D341Med (cell line): ENCODE results near the gene BBX.
"Not testable (repeated sequence)": the region's sequence is repeated elsewhere in the genome, so short reads cannot be mapped to it uniquely, and the experiment has no call there.

Source experiments
- DNase-seq: peaks from one replicate; pipeline ENCODE4 v3.0.0; 2012; ENCODE audit warnings: low spot score

Gene BBX

GRCh38 chr3:107800710-107801109 lies 277.9 kb downstream of the BBX start:
- no peak for DNase-seq

DNA sequence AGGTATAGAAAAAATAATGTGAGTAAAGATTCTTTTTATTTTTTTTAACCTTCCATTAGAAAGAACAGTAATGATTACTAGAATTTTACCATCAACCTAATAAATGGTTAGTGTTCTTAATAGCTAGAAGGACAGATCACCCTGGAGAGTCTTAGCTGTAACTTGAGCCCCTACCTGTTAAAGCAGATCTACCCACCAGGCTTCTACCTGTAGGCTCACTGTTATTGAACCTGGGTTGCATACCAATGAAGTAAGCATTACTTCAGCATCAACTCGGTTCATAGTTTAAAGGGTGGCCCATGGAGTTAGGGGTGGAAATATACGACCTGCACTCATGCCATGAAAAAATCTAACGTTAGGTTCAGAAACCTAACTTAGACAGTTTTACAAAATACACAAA lies 280.4 kb downstream of the BBX start:
- DNase-seq, result no peak

GRCh38 chr3:107806021-107806420 lies 283.3 kb downstream of the BBX start:
- DNase-seq, result no peak

GRCh38 chr3:107806536-107806935 lies 283.8 kb downstream of the BBX start:
- peak; percentile 34 for DNase-seq

DNA sequence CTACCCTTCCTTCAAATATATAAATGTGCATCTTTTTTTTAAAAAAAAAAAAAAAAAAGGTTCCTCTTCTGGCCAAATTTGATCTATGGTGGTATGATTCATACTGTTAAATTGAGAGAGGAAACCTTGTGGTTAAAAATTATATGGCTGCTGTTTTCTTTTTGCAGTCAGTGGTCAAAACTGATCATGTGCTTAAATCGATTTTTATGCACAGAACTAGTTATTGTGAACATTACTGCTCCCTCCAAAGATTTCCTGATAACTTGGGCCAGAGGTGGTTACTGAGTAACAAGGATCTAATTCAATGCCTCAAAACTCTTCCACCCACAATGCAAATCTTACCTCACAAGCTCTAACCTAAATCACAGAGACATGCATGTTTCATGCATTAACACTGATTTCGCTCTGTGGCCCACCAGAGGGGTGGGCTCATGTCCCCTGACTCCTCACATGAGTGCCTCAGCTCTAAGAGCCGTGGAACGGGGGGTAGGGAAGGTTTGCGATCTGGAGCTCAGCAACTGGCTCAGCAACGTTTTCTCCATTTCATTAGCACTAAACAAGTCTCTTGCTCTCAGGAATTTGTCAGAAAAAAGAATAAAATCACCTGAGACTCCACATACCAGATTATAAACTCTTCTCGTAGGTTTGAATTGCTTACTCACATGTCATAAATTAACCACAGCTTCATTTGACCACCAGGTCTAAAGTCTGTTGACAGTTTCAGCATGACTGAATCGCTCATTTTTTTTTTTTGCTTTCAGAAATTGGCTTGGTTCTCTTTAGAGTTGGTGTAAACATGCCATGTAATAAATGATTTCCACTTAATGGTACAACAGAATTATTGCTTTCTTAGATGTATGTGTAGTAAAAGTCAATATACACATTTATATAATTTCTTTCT lies 287.7 kb downstream of the BBX start:
- no peak for DNase-seq

DNA sequence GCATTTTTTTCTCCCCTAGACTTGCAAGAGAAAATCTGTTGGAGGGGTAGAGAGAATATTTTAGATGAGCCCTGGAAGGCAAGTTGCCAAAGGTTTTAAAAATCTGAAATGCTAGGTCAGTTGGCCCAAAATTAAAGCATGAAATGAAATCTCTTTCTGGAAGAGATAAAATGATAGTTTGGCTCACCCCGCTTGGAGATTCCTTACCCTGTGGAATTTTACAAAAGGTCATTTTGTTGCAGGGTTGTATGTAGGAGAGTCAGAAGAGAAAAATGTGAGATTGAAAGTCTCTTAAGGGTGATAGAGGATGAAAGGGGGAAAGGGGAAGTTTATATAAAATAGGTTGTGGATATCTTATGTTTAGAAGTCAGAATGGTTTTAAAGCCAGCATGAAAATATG lies 290.3 kb downstream of the BBX start:
- no peak for DNase-seq

DNA sequence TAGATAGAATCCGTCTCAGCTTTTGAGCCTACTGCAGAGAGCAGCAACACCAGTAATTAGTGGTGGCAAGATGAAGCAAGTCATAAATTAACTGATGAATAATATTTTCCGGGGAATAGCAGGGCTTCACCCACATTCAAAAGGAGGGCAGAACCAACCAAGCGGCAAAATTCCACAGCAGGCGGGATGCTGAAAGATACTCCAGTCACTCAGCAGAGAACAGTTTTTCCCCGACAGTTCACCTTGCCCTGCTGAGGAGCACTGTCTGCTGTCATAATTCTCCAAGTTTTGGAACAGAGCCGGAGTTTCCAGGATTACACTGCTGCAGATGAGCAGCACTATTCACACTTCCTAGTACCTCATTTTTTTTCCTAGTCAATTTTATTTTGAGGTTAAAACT lies 293.3 kb downstream of the BBX start:
- DNase-seq, result no peak

DNA sequence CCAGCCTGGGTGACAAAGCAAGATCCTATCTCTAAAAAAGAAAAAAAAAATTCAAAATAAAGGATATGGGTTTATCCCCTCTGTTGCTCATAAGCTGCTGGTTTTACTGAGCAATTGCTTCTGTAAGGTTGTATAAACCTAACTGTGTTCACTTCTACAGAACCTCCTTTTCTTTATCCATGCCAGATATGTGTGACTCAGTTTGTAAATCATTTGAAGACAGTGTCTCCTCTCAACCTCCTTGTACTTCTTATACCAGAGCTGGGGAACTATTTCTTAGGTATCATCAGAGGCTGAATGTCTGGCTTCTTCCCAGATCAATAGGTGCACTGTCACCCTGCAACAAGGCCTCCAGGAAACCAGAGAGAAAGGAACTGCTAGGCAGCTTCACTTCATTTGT lies 294.3 kb downstream of the BBX start:
- no peak for DNase-seq

GRCh38 chr3:107818025-107818424 lies 295.3 kb downstream of the BBX start:
- DNase-seq, result no peak

DNA sequence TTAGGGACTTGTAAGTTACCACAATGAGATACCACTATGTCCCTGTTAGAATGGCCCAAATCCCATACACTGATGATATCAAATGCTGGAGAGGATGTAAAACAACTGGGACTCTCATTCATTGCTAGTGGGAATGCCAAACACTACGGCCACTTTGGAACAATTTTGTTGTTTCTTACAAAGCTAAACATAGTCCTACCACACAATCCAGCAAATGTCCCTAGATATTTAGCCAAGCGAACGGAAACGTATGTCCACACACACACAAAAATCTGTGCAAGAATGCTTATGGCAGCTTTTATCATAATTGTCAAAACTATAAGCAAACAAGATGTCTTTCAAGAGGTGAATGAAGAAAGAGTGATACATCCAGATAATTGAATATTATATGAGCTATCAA lies 296.9 kb downstream of the BBX start:
- no peak for DNase-seq

GRCh38 chr3:107822308-107822707 lies 299.5 kb downstream of the BBX start:
- DNase-seq, result no peak

DNA sequence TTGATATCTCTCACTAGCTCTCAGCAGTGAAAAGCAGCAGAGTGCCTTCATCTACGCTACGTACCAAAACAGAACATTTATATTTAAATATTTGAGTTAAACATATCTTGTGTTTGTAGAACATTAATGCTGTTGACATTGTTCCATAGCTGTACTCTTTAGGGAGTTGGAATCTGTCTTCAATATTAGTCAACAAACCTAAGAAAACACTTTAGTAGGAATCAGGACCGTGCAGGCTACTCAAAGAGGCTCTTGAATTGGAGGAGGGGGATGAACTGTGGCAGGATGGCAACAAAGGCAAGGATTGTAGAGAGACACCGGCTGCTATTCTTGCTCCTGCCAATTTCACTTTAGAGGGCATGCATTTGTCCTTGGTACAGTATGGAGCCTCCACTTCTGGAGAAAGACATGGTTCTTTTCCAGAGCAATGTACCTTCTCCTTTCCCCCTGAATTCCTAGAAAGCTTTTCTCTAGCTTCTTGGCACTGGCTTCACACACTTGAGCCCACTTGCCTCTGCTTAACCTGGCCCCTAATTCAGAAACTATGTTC lies 302.1 kb downstream of the BBX start:
- DNase-seq, result no peak

- DNase-seq, result no peak
Measured at GRCh38 chr3:107825556-107825955, 302.8 kb downstream of the BBX start.

DNA sequence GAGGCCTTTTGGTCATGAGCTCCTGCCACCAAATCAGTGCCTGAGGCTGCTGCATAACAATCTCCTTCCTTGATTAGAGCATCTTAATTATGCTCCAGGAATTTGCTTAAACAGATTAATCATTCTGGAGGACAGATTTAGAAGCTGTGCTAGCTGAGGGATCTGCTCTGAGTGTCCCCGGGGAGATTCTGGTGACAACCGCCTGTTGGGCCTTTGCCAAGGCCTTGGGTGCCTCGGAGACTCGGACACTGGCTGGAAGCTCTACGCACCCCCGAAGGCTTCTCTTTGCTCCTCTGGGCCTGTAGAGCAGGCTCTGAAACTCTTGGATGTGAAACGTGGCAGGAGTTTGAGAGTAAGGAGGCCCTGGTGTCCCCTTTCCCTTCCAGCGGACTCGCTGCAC lies 304.0 kb downstream of the BBX start:
- peak; percentile 61 for DNase-seq

GRCh38 chr3:107829185-107829584 lies 306.4 kb downstream of the BBX start:
- no peak for DNase-seq

DNA sequence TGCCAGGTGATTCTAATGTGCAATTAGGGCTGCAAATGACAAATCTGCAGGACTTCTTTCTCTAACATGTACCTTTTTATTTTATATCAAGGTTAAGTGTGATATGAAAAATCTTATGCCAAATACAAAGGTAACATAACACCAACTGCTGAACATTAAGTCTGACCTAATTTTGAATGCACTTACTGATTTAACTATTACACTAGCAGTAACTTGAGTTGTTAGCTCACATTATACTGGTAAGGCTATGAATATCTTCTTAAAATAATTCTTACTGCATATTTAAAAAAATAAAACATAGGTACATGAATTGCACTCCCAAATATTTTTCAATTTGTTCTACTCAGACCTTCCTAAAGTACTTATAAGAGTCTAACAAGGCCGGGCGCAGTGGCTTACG lies 308.8 kb downstream of the BBX start:
- no peak for DNase-seq

DNA sequence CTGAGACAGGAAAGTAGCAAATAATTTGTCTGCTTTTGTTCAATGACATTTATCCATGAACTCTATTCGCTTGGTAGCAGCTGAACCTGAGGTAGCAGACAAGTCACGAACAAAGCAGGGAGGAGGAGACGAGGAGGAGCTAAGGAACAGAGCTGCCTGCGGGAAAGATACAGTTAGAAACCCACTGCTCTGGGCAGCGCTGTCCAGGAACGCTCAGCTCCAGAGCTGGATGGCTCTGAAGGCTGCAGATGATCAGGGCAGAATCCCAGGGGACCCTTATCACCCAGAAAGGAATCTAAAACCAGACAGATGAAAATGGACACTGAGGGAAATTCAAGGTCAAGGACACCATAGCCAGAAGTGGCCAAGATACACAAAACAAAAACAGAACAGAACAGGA lies 310.3 kb downstream of the BBX start:
- DNase-seq, result no peak

DNA sequence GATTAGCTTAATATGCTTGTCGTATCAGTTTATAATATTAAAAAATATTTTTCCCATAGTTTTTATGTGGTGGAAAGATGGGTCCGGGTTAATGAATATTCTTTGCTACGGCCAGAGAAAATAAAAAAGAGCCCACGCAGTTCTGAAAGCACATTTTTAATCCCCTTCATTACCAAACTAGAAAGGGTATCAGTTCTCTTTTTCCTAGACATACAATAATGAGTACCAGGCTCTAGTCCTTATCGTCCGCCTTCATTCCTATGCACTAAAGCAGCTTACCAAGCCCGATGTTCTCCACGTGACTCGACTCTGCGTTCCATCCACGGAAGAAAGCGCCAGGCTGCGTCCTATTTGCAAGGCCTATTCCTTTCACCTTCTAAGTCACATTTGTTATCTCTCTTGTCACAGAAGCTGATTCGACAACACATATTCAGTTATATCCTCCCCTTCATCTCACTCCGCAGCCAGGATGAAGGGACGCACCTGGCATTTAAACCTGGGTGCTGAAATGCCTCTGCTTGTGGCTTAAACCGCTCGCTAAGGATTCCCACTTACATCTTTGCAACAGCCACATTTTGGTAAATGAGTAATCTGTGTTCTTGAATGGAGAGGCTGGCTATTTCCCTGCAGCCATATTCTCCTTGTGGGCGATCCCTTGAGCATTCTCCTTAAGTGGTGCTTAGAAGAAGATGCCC lies 311.1 kb downstream of the BBX start:
- DNase-seq, result no peak

DNA sequence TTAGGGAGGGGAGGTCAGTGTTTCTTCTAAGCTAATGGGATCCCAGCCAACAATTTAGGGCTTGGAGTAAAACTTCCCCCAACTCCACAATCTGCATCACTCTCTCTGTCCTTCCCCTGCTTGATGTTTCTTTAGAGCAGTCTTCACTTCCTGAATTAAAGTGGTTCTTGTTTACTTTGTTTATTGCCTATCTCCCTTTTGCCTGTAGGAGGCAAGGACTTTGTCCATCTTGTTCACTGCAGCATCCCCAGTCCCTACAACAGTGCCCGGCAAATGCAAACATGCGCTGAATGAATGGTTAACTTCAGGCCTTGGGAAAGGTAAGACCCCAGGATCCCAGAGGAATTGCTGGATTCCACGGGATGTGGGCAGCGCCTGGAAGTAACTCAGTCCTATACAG lies 312.2 kb downstream of the BBX start:
- DNase-seq, result not testable (repeated sequence)

DNA sequence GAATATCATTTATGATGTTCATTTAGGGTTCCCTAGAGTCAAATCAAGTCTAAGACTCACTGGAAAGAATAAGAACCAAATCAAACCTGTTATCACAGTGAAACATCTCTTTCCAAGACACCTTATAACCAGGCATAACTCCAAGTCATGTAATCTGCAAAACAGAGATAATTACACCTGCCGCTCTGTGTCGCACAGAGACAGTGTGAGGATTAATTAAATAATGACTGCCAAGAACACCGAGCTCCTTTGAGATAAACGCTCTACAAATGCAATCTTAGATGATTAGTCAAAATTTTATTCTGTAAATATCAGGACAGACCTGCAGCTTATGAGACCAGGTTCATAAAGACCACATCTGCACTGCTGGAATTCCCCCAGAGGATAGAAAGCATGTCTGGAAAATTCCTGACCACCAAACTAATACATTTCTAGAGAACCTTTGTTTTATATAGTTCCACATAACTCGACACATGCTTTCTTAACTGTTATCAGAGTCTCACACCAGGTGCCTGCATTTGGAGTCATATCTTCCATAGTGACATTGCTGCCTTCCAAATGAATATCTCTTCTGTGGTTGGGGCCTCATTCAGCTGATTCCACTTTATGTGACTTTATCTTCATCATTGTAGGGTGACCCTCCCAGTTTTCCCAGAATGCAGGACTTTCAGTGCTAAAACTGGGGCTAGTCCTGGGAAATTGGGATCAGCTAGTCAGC lies 315.3 kb downstream of the BBX start:
- DNase-seq, result no peak

DNA sequence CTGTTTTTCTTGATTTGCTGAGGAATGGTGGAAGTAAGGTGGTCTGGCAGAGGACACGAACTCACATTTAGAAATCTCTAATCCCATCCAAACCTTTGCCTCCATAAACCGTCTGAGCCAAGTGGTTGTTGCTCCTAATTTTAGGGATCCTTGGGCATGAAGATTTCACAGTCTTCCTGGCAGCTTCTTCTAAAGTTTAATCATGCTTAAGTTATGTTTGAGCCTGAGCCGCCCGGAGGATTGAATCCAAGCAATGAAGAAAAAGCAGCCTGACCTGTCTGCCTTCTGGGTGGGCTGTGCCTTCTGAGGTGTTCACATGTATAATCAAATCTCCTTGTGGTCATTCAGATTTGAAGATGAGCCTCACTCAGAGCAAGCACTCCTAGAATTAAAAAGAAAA lies 319.1 kb downstream of the BBX start:
- no peak for DNase-seq

GRCh38 chr3:107842940-107843339 lies 320.2 kb downstream of the BBX start:
- no peak for DNase-seq
